GM23338 (cell line): ENCODE data around the gene CRYBG3. TPM values are rescaled to one million over a fixed set of nuclear protein-coding genes. Genes with fewer than 3 reads are reported as not detected.

Experiments
- ATAC-seq: fragments of 200-7000 bp; cut with Tn5 transposase; 3 replicates; pipeline ENCODE4 v1.9.1; 2020
- DNase-seq: peaks from one replicate; pipeline ENCODE4 v3.0.0-alpha.2; 2015; ENCODE audit warnings: low spot score
- H2AFZ ChIP-seq: fragments of 200-600 bp; sonication (generic); 2 replicates; pipeline ENCODE4 v1.8.0; 2016; ENCODE audit warnings: antibody characterized with exemption, mild to moderate bottlenecking, moderate library complexity
- H3F3A ChIP-seq: fragments of 200-600 bp; sonication (generic); replicated peaks from 2 replicates; pipeline ENCODE4 v1.8.0; 2017; ENCODE audit warnings: antibody characterized with exemption, mixed run types, low read depth
- H3K27ac ChIP-seq: fragments of 200-600 bp; sonication (generic); 2 replicates; pipeline ENCODE4 v1.6.1; 2016; ENCODE audit warnings: low read depth
- H3K27me3 ChIP-seq: fragments of 200-600 bp; sonication (generic); 2 replicates; pipeline ENCODE4 v1.8.0; 2016; ENCODE audit warnings: mild to moderate bottlenecking, mixed run types, moderate library complexity; ENCODE audit not compliant: insufficient read depth
- H3K36me3 ChIP-seq: fragments of 200-600 bp; sonication (generic); 2 replicates; pipeline ENCODE4 v1.8.0; 2016; ENCODE audit warnings: mild to moderate bottlenecking; ENCODE audit not compliant: insufficient read depth
- H3K4me1 ChIP-seq: fragments of 200-600 bp; sonication (generic); 2 replicates; pipeline ENCODE4 v1.8.0; 2016; ENCODE audit warnings: mild to moderate bottlenecking, moderate library complexity; ENCODE audit not compliant: insufficient read depth
- H3K4me2 ChIP-seq: fragments of 200-600 bp; sonication (generic); 2 replicates; pipeline ENCODE4 v1.7.1; 2017; ENCODE audit warnings: mixed run types
- H3K4me3 ChIP-seq: fragments of 200-600 bp; sonication (generic); 2 replicates; pipeline ENCODE4 v1.6.1; 2016; ENCODE audit warnings: mixed run types
- H3K79me2 ChIP-seq: fragments of 200-600 bp; sonication (generic); replicated peaks from 2 replicates; pipeline ENCODE4 v1.8.0; 2017; ENCODE audit warnings: mild to moderate bottlenecking; ENCODE audit not compliant: insufficient read depth
- H3K9me2 ChIP-seq: fragments of 200-600 bp; sonication (generic); 2 replicates; pipeline ENCODE4 v1.8.0; 2017; ENCODE audit not compliant: insufficient read depth
- H4K20me1 ChIP-seq: fragments of 200-600 bp; sonication (generic); replicated peaks from 2 replicates; pipeline ENCODE4 v1.8.0; 2017; ENCODE audit warnings: mild to moderate bottlenecking; ENCODE audit not compliant: insufficient read depth
- H3K27ac Mint-ChIP-seq: 2 replicates; pipeline ENCODE4 v1.8.0; 2020; ENCODE audit warnings: inconsistent platforms, mild to moderate bottlenecking, moderate library complexity, mixed read lengths
- H3K27me3 Mint-ChIP-seq: 3 replicates; pipeline ENCODE4 v1.8.0; 2022; ENCODE audit warnings: low read depth, mild to moderate bottlenecking, moderate library complexity, mixed read lengths, inconsistent platforms; ENCODE audit not compliant: insufficient read depth, poor library complexity
- H3K36me3 Mint-ChIP-seq: 3 replicates; pipeline ENCODE4 v1.8.0; 2021; ENCODE audit warnings: low read depth, mild to moderate bottlenecking, inconsistent platforms, moderate library complexity, mixed read lengths
- H3K4me1 Mint-ChIP-seq: 3 replicates; pipeline ENCODE4 v1.8.0; 2020; ENCODE audit warnings: mild to moderate bottlenecking, inconsistent platforms, mixed read lengths
- H3K4me3 Mint-ChIP-seq: 3 replicates; pipeline ENCODE4 v1.8.0; 2021; ENCODE audit warnings: moderate library complexity, mild to moderate bottlenecking, inconsistent platforms, mixed read lengths
- H3K9me3 Mint-ChIP-seq: 3 replicates; pipeline ENCODE4 v1.8.0; 2020; ENCODE audit warnings: moderate library complexity, mild to moderate bottlenecking, inconsistent platforms, mixed read lengths
- EZH2 ChIP-seq: fragments of 200-600 bp; sonication (generic); IDR thresholded peaks from one replicate; pipeline ENCODE4 v1.8.0; 2017; ENCODE audit warnings: antibody characterized with exemption, mild to moderate bottlenecking, low read depth; ENCODE audit not compliant: unreplicated experiment
- EZH2phosphoT487 ChIP-seq: fragments of 200-600 bp; sonication (generic); IDR thresholded peaks from one replicate; pipeline ENCODE4 v1.8.1; 2018; ENCODE audit warnings: antibody characterized with exemption; ENCODE audit not compliant: unreplicated experiment
- JUNB ChIP-seq: IDR thresholded peaks from one replicate; pipeline ENCODE4 v1.6.1; 2016; ENCODE audit warnings: antibody characterized with exemption; ENCODE audit not compliant: unreplicated experiment
- REST ChIP-seq: IDR thresholded peaks from one replicate; pipeline ENCODE4 v1.6.1; 2018; ENCODE audit warnings: antibody characterized with exemption; ENCODE audit not compliant: unreplicated experiment
- ZNF114 ChIP-seq: fragments of 250-450 bp; sonication (Bioruptor Pico); IDR thresholded peaks from 2 replicates; pipeline ENCODE4 v1.5.0; 2020; ENCODE audit warnings: mild to moderate bottlenecking, moderate library complexity
- polyA plus RNA-seq: library from polyadenylated mRNA; unstranded; fragments of >200 nt; fragmentation: Nextera tagmentation; extraction: Ambion mirVana; gene quantifications from 2 replicates; pipeline ENCODE4 v1.2.1, GENCODE V29; 2016
- total RNA-seq: library from RNA; depleted of rRNA; stranded (reverse); fragments of >200 nt; shearing (Covaris generic); gene quantifications from 2 replicates; pipeline ENCODE4 v1.2.3, GENCODE V29; 2014
- TF ChIP-seq, protein P1 (sequence below), 2 experiments: fragments of 200-600 bp in 1 of 2; sonication (generic) in 1 of 2; conservative IDR thresholded peaks; 2 replicates each; pipeline versions ENCODE4 v1.5.1 to v1.6.1; 2016 to 2017; ENCODE audit warnings: antibody characterized with exemption in 2 of 2, low read depth in 2 of 2, mild to moderate bottlenecking in 2 of 2, moderate library complexity in 1 of 2
- TF ChIP-seq, protein P2 (sequence below): fragments of 250-450 bp; sonication (Bioruptor Pico); IDR thresholded peaks from 2 replicates; pipeline ENCODE4 v1.5.0; 2020; ENCODE audit warnings: mild to moderate bottlenecking, moderate library complexity

CRYBG3 gene
- total and polyA plus RNA-seq, 2 experiments from 2014 or later, result 2.3 to 8.9 TPM

DNA sequence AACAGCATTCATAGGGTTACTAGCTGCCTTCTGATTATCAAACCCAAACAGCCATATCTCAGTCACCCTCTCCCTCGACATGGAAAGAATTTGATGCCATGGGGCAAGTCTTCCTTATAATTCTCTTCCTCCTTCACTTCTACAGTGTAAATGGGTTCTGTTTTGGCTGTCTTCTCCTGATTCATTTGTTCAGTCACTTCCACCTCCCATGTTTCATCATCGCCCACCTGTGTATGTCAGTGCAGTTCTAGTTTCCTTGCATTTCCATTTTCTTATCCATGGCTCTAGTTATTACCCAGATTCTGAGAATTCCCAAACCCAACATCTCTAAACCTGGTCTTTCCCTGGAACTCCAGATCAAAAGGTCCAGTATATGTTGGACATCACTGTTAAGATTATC lies 109.4 kb downstream of the CRYBG3 start:
- Histone ChIP-seq H3K27me3 (no peaks in the 10 kb centered on the region), H3K4me3 (no peak overlapping the region), H3K79me2 (no peaks in the 10 kb centered on the region), H3K27ac (no peak overlapping the region), H3K36me3 (no peaks in the 10 kb centered on the region), H3K4me1 (no peaks in the 10 kb centered on the region), H3F3A (no peaks in the 10 kb centered on the region), H3K9me2 (no peaks in the 10 kb centered on the region), H3K4me2 (no peak overlapping the region), H2AFZ (no peak overlapping the region), H4K20me1 (no peaks in the 10 kb centered on the region)
- Mint-ChIP-seq H3K36me3 (0 out of 3 replicates have a peak, but pooled peaks cover 3% of the 10 kb centered on the region), H3K27me3 (no peaks in the 10 kb centered on the region), H3K9me3 (no peaks in the 10 kb centered on the region), H3K27ac (no peak overlapping the region), H3K4me1 (no peaks in the 10 kb centered on the region), H3K4me3 (no peak overlapping the region)
- TF ChIP-seq, protein P1, sequence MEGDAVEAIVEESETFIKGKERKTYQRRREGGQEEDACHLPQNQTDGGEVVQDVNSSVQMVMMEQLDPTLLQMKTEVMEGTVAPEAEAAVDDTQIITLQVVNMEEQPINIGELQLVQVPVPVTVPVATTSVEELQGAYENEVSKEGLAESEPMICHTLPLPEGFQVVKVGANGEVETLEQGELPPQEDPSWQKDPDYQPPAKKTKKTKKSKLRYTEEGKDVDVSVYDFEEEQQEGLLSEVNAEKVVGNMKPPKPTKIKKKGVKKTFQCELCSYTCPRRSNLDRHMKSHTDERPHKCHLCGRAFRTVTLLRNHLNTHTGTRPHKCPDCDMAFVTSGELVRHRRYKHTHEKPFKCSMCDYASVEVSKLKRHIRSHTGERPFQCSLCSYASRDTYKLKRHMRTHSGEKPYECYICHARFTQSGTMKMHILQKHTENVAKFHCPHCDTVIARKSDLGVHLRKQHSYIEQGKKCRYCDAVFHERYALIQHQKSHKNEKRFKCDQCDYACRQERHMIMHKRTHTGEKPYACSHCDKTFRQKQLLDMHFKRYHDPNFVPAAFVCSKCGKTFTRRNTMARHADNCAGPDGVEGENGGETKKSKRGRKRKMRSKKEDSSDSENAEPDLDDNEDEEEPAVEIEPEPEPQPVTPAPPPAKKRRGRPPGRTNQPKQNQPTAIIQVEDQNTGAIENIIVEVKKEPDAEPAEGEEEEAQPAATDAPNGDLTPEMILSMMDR (conservative IDR thresholded peaks at IDR 0.05; ENCODE audit: low read depth in 2 of 2), result no peak
- no peak for DNase-seq
- no peak for ATAC-seq

- ATAC-seq (no peak), DNase-seq (no peak)
- Histone ChIP-seq H3K4me2 (no peak overlapping the region), H2AFZ (no peak overlapping the region), H3F3A (no peaks in the 10 kb centered on the region), H4K20me1 (no peaks in the 10 kb centered on the region), H3K27me3 (no peaks in the 10 kb centered on the region), H3K9me2 (no peaks in the 10 kb centered on the region), H3K79me2 (no peaks in the 10 kb centered on the region), H3K4me1 (no peaks in the 10 kb centered on the region), H3K36me3 (no peaks in the 10 kb centered on the region), H3K4me3 (no peak overlapping the region), H3K27ac (no peak overlapping the region)
- H3K36me3 Mint-ChIP-seq, result peaks cover 6% of the 10 kb centered on the region; the same call in 2 of the 3 replicates
- H3K4me1 Mint-ChIP-seq, result no peaks in the 10 kb centered on the region
- no peak overlapping the region for H3K4me3 Mint-ChIP-seq
- H3K27ac Mint-ChIP-seq, result peak overlapping the region; percentile 52; the same call in 1 of the 2 replicates
- H3K27me3 Mint-ChIP-seq, result no peaks in the 10 kb centered on the region
- no peaks in the 10 kb centered on the region for H3K9me3 Mint-ChIP-seq
- no peak for TF ChIP-seq JUNB
- TF ChIP-seq REST, result no peak
- TF ChIP-seq, protein P1 (conservative IDR thresholded peaks at IDR 0.05; ENCODE audit: low read depth in 2 of 2), result no peak
- no peak for TF ChIP-seq EZH2
- no peak for TF ChIP-seq EZH2phosphoT487
- no peak for TF ChIP-seq ZNF114 (CRISPR knock-in tag)
- TF ChIP-seq, protein P2, sequence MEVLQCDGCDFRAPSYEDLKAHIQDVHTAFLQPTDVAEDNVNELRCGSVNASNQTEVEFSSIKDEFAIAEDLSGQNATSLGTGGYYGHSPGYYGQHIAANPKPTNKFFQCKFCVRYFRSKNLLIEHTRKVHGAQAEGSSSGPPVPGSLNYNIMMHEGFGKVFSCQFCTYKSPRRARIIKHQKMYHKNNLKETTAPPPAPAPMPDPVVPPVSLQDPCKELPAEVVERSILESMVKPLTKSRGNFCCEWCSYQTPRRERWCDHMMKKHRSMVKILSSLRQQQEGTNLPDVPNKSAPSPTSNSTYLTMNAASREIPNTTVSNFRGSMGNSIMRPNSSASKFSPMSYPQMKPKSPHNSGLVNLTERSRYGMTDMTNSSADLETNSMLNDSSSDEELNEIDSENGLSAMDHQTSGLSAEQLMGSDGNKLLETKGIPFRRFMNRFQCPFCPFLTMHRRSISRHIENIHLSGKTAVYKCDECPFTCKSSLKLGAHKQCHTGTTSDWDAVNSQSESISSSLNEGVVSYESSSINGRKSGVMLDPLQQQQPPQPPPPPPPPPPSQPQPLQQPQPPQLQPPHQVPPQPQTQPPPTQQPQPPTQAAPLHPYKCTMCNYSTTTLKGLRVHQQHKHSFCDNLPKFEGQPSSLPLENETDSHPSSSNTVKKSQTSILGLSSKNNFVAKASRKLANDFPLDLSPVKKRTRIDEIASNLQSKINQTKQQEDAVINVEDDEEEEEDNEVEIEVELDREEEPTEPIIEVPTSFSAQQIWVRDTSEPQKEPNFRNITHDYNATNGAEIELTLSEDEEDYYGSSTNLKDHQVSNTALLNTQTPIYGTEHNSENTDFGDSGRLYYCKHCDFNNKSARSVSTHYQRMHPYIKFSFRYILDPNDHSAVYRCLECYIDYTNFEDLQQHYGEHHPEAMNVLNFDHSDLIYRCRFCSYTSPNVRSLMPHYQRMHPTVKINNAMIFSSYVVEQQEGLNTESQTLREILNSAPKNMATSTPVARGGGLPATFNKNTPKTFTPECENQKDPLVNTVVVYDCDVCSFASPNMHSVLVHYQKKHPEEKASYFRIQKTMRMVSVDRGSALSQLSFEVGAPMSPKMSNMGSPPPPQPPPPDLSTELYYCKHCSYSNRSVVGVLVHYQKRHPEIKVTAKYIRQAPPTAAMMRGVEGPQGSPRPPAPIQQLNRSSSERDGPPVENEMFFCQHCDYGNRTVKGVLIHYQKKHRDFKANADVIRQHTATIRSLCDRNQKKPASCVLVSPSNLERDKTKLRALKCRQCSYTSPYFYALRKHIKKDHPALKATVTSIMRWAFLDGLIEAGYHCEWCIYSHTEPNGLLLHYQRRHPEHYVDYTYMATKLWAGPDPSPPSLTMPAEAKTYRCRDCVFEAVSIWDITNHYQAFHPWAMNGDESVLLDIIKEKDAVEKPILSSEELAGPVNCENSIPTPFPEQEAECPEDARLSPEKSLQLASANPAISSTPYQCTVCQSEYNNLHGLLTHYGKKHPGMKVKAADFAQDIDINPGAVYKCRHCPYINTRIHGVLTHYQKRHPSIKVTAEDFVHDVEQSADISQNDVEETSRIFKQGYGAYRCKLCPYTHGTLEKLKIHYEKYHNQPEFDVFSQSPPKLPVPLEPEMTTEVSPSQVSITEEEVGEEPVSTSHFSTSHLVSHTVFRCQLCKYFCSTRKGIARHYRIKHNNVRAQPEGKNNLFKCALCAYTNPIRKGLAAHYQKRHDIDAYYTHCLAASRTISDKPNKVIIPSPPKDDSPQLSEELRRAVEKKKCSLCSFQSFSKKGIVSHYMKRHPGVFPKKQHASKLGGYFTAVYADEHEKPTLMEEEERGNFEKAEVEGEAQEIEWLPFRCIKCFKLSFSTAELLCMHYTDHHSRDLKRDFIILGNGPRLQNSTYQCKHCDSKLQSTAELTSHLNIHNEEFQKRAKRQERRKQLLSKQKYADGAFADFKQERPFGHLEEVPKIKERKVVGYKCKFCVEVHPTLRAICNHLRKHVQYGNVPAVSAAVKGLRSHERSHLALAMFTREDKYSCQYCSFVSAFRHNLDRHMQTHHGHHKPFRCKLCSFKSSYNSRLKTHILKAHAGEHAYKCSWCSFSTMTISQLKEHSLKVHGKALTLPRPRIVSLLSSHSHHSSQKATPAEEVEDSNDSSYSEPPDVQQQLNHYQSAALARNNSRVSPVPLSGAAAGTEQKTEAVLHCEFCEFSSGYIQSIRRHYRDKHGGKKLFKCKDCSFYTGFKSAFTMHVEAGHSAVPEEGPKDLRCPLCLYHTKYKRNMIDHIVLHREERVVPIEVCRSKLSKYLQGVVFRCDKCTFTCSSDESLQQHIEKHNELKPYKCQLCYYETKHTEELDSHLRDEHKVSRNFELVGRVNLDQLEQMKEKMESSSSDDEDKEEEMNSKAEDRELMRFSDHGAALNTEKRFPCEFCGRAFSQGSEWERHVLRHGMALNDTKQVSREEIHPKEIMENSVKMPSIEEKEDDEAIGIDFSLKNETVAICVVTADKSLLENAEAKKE (CRISPR knock-in tag), result no peak
Measured at GRCh38 chr3:97932387-97932801, 110.6 kb downstream of the CRYBG3 start.
